GM23338 (cell line): Measurements from ENCODE around the gene ACTR5. TPM values are rescaled to one million over a fixed set of nuclear protein-coding genes. Genes with fewer than 3 reads are reported as not detected.

ENCODE experiments used
- ATAC-seq: fragments of 200-7000 bp; cut with Tn5 transposase; 3 replicates; pipeline ENCODE4 v1.9.1; 2020
- DNase-seq: peaks from one replicate; pipeline ENCODE4 v3.0.0-alpha.2; 2015; ENCODE audit warnings: low spot score
- H2AFZ ChIP-seq: fragments of 200-600 bp; sonication (generic); 2 replicates; pipeline ENCODE4 v1.8.0; 2016; ENCODE audit warnings: antibody characterized with exemption, mild to moderate bottlenecking, moderate library complexity
- H3F3A ChIP-seq: fragments of 200-600 bp; sonication (generic); replicated peaks from 2 replicates; pipeline ENCODE4 v1.8.0; 2017; ENCODE audit warnings: antibody characterized with exemption, mixed run types, low read depth
- H3K27ac ChIP-seq: fragments of 200-600 bp; sonication (generic); 2 replicates; pipeline ENCODE4 v1.6.1; 2016; ENCODE audit warnings: low read depth
- H3K27me3 ChIP-seq: fragments of 200-600 bp; sonication (generic); 2 replicates; pipeline ENCODE4 v1.8.0; 2016; ENCODE audit warnings: mild to moderate bottlenecking, mixed run types, moderate library complexity; ENCODE audit not compliant: insufficient read depth
- H3K36me3 ChIP-seq: fragments of 200-600 bp; sonication (generic); 2 replicates; pipeline ENCODE4 v1.8.0; 2016; ENCODE audit warnings: mild to moderate bottlenecking; ENCODE audit not compliant: insufficient read depth
- H3K4me1 ChIP-seq: fragments of 200-600 bp; sonication (generic); 2 replicates; pipeline ENCODE4 v1.8.0; 2016; ENCODE audit warnings: mild to moderate bottlenecking, moderate library complexity; ENCODE audit not compliant: insufficient read depth
- H3K4me2 ChIP-seq: fragments of 200-600 bp; sonication (generic); 2 replicates; pipeline ENCODE4 v1.7.1; 2017; ENCODE audit warnings: mixed run types
- H3K4me3 ChIP-seq: fragments of 200-600 bp; sonication (generic); 2 replicates; pipeline ENCODE4 v1.6.1; 2016; ENCODE audit warnings: mixed run types
- H3K79me2 ChIP-seq: fragments of 200-600 bp; sonication (generic); replicated peaks from 2 replicates; pipeline ENCODE4 v1.8.0; 2017; ENCODE audit warnings: mild to moderate bottlenecking; ENCODE audit not compliant: insufficient read depth
- H3K9me2 ChIP-seq: fragments of 200-600 bp; sonication (generic); 2 replicates; pipeline ENCODE4 v1.8.0; 2017; ENCODE audit not compliant: insufficient read depth
- H4K20me1 ChIP-seq: fragments of 200-600 bp; sonication (generic); replicated peaks from 2 replicates; pipeline ENCODE4 v1.8.0; 2017; ENCODE audit warnings: mild to moderate bottlenecking; ENCODE audit not compliant: insufficient read depth
- H3K27ac Mint-ChIP-seq: 2 replicates; pipeline ENCODE4 v1.8.0; 2020; ENCODE audit warnings: inconsistent platforms, mild to moderate bottlenecking, moderate library complexity, mixed read lengths
- H3K27me3 Mint-ChIP-seq: 3 replicates; pipeline ENCODE4 v1.8.0; 2022; ENCODE audit warnings: low read depth, mild to moderate bottlenecking, moderate library complexity, mixed read lengths, inconsistent platforms; ENCODE audit not compliant: insufficient read depth, poor library complexity
- H3K36me3 Mint-ChIP-seq: 3 replicates; pipeline ENCODE4 v1.8.0; 2021; ENCODE audit warnings: low read depth, mild to moderate bottlenecking, inconsistent platforms, moderate library complexity, mixed read lengths
- H3K4me1 Mint-ChIP-seq: 3 replicates; pipeline ENCODE4 v1.8.0; 2020; ENCODE audit warnings: mild to moderate bottlenecking, inconsistent platforms, mixed read lengths
- H3K4me3 Mint-ChIP-seq: 3 replicates; pipeline ENCODE4 v1.8.0; 2021; ENCODE audit warnings: moderate library complexity, mild to moderate bottlenecking, inconsistent platforms, mixed read lengths
- H3K9me3 Mint-ChIP-seq: 3 replicates; pipeline ENCODE4 v1.8.0; 2020; ENCODE audit warnings: moderate library complexity, mild to moderate bottlenecking, inconsistent platforms, mixed read lengths
- CREB1 ChIP-seq: fragments of 250-450 bp; sonication (Bioruptor Pico); IDR thresholded peaks from 2 replicates; pipeline ENCODE4 v1.5.0; 2020; ENCODE audit warnings: low read depth, mild to moderate bottlenecking, moderate library complexity
- EZH2 ChIP-seq: fragments of 200-600 bp; sonication (generic); IDR thresholded peaks from one replicate; pipeline ENCODE4 v1.8.0; 2017; ENCODE audit warnings: antibody characterized with exemption, mild to moderate bottlenecking, low read depth; ENCODE audit not compliant: unreplicated experiment
- EZH2phosphoT487 ChIP-seq: fragments of 200-600 bp; sonication (generic); IDR thresholded peaks from one replicate; pipeline ENCODE4 v1.8.1; 2018; ENCODE audit warnings: antibody characterized with exemption; ENCODE audit not compliant: unreplicated experiment
- JUNB ChIP-seq: IDR thresholded peaks from one replicate; pipeline ENCODE4 v1.6.1; 2016; ENCODE audit warnings: antibody characterized with exemption; ENCODE audit not compliant: unreplicated experiment
- NANOG ChIP-seq: IDR thresholded peaks from 2 replicates; pipeline ENCODE4 v1.6.1; 2016; ENCODE audit warnings: antibody characterized with exemption, borderline replicate concordance
- POLR2AphosphoS5 ChIP-seq: IDR thresholded peaks from 2 replicates; pipeline ENCODE4 v1.6.1; 2016; ENCODE audit warnings: antibody characterized with exemption, low read depth
- STAT1 ChIP-seq: IDR thresholded peaks from one replicate; pipeline ENCODE4 v1.6.1; 2016; ENCODE audit warnings: antibody characterized with exemption; ENCODE audit not compliant: unreplicated experiment
- ZNF114 ChIP-seq: fragments of 250-450 bp; sonication (Bioruptor Pico); IDR thresholded peaks from 2 replicates; pipeline ENCODE4 v1.5.0; 2020; ENCODE audit warnings: mild to moderate bottlenecking, moderate library complexity
- ZNF331 ChIP-seq: fragments of 250-450 bp; sonication (Bioruptor Pico); IDR thresholded peaks from 2 replicates; pipeline ENCODE4 v1.5.0; 2020; ENCODE audit warnings: low read depth, mild to moderate bottlenecking, moderate library complexity
- polyA plus RNA-seq: library from polyadenylated mRNA; unstranded; fragments of >200 nt; fragmentation: Nextera tagmentation; extraction: Ambion mirVana; gene quantifications from 2 replicates; pipeline ENCODE4 v1.2.1, GENCODE V29; 2016
- total RNA-seq: library from RNA; depleted of rRNA; stranded (reverse); fragments of >200 nt; shearing (Covaris generic); gene quantifications from 2 replicates; pipeline ENCODE4 v1.2.3, GENCODE V29; 2014
- TF ChIP-seq, protein P1 (sequence below): IDR thresholded peaks from one replicate; pipeline ENCODE4 v1.6.1; 2018; ENCODE audit warnings: antibody characterized with exemption; ENCODE audit not compliant: unreplicated experiment
- TF ChIP-seq, protein P2 (sequence below), 2 experiments: fragments of 200-600 bp in 1 of 2; sonication (generic) in 1 of 2; conservative IDR thresholded peaks; 2 replicates each; pipeline versions ENCODE4 v1.5.1 to v1.6.1; 2016 to 2017; ENCODE audit warnings: antibody characterized with exemption in 2 of 2, low read depth in 2 of 2, mild to moderate bottlenecking in 2 of 2, moderate library complexity in 1 of 2
- TF ChIP-seq, protein P3 (sequence below): IDR thresholded peaks from 2 replicates; pipeline ENCODE4 v1.6.1; 2016; ENCODE audit warnings: antibody characterized with exemption
- TF ChIP-seq, protein P4 (sequence below): fragments of 250-450 bp; sonication (Bioruptor Pico); IDR thresholded peaks from 2 replicates; pipeline ENCODE4 v1.5.0; 2020; ENCODE audit warnings: mild to moderate bottlenecking, moderate library complexity

The ACTR5 gene
- total and polyA plus RNA-seq, 2 experiments from 2014 or later: 8.4 to 21.8 TPM

DNA sequence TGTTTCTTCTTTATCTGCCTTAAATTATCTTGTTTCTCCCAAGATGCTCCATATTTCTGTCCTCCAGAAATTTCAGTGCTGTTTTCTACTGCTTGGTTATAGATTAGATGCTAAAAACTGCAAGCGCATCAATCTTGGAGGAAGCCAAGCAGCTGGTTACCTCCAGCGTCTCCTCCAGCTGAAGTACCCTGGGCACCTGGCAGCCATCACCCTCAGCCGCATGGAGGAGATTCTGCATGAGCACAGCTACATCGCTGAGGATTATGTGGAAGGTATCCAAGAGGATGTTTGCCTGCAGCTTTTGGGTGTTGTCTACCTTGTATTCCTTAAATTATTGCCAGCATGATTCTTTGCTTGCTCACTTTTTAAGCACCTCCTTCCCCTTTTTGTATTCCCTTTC, 3.8 kb downstream of the ACTR5 start:
- H2AFZ ChIP-seq: no peak overlapping the region
- H3K27me3 Mint-ChIP-seq: peaks cover 17% of the 10 kb centered on the region
- TF ChIP-seq EZH2phosphoT487 (no peak), STAT1 (no peak), POLR2AphosphoS5 (no peak), ZNF114 (CRISPR knock-in tag) (no peak), EZH2 (no peak), JUNB (no peak), CREB1 (CRISPR knock-in tag) (no peak), NANOG (no peak), ZNF331 (no peak)
- TF ChIP-seq, protein P1, sequence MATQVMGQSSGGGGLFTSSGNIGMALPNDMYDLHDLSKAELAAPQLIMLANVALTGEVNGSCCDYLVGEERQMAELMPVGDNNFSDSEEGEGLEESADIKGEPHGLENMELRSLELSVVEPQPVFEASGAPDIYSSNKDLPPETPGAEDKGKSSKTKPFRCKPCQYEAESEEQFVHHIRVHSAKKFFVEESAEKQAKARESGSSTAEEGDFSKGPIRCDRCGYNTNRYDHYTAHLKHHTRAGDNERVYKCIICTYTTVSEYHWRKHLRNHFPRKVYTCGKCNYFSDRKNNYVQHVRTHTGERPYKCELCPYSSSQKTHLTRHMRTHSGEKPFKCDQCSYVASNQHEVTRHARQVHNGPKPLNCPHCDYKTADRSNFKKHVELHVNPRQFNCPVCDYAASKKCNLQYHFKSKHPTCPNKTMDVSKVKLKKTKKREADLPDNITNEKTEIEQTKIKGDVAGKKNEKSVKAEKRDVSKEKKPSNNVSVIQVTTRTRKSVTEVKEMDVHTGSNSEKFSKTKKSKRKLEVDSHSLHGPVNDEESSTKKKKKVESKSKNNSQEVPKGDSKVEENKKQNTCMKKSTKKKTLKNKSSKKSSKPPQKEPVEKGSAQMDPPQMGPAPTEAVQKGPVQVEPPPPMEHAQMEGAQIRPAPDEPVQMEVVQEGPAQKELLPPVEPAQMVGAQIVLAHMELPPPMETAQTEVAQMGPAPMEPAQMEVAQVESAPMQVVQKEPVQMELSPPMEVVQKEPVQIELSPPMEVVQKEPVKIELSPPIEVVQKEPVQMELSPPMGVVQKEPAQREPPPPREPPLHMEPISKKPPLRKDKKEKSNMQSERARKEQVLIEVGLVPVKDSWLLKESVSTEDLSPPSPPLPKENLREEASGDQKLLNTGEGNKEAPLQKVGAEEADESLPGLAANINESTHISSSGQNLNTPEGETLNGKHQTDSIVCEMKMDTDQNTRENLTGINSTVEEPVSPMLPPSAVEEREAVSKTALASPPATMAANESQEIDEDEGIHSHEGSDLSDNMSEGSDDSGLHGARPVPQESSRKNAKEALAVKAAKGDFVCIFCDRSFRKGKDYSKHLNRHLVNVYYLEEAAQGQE: no peak
- TF ChIP-seq, protein P2, sequence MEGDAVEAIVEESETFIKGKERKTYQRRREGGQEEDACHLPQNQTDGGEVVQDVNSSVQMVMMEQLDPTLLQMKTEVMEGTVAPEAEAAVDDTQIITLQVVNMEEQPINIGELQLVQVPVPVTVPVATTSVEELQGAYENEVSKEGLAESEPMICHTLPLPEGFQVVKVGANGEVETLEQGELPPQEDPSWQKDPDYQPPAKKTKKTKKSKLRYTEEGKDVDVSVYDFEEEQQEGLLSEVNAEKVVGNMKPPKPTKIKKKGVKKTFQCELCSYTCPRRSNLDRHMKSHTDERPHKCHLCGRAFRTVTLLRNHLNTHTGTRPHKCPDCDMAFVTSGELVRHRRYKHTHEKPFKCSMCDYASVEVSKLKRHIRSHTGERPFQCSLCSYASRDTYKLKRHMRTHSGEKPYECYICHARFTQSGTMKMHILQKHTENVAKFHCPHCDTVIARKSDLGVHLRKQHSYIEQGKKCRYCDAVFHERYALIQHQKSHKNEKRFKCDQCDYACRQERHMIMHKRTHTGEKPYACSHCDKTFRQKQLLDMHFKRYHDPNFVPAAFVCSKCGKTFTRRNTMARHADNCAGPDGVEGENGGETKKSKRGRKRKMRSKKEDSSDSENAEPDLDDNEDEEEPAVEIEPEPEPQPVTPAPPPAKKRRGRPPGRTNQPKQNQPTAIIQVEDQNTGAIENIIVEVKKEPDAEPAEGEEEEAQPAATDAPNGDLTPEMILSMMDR (conservative IDR thresholded peaks at IDR 0.05; ENCODE audit: low read depth in 2 of 2): no peak
- TF ChIP-seq, protein P3, sequence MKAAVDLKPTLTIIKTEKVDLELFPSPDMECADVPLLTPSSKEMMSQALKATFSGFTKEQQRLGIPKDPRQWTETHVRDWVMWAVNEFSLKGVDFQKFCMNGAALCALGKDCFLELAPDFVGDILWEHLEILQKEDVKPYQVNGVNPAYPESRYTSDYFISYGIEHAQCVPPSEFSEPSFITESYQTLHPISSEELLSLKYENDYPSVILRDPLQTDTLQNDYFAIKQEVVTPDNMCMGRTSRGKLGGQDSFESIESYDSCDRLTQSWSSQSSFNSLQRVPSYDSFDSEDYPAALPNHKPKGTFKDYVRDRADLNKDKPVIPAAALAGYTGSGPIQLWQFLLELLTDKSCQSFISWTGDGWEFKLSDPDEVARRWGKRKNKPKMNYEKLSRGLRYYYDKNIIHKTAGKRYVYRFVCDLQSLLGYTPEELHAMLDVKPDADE: no peak
- TF ChIP-seq, protein P4, sequence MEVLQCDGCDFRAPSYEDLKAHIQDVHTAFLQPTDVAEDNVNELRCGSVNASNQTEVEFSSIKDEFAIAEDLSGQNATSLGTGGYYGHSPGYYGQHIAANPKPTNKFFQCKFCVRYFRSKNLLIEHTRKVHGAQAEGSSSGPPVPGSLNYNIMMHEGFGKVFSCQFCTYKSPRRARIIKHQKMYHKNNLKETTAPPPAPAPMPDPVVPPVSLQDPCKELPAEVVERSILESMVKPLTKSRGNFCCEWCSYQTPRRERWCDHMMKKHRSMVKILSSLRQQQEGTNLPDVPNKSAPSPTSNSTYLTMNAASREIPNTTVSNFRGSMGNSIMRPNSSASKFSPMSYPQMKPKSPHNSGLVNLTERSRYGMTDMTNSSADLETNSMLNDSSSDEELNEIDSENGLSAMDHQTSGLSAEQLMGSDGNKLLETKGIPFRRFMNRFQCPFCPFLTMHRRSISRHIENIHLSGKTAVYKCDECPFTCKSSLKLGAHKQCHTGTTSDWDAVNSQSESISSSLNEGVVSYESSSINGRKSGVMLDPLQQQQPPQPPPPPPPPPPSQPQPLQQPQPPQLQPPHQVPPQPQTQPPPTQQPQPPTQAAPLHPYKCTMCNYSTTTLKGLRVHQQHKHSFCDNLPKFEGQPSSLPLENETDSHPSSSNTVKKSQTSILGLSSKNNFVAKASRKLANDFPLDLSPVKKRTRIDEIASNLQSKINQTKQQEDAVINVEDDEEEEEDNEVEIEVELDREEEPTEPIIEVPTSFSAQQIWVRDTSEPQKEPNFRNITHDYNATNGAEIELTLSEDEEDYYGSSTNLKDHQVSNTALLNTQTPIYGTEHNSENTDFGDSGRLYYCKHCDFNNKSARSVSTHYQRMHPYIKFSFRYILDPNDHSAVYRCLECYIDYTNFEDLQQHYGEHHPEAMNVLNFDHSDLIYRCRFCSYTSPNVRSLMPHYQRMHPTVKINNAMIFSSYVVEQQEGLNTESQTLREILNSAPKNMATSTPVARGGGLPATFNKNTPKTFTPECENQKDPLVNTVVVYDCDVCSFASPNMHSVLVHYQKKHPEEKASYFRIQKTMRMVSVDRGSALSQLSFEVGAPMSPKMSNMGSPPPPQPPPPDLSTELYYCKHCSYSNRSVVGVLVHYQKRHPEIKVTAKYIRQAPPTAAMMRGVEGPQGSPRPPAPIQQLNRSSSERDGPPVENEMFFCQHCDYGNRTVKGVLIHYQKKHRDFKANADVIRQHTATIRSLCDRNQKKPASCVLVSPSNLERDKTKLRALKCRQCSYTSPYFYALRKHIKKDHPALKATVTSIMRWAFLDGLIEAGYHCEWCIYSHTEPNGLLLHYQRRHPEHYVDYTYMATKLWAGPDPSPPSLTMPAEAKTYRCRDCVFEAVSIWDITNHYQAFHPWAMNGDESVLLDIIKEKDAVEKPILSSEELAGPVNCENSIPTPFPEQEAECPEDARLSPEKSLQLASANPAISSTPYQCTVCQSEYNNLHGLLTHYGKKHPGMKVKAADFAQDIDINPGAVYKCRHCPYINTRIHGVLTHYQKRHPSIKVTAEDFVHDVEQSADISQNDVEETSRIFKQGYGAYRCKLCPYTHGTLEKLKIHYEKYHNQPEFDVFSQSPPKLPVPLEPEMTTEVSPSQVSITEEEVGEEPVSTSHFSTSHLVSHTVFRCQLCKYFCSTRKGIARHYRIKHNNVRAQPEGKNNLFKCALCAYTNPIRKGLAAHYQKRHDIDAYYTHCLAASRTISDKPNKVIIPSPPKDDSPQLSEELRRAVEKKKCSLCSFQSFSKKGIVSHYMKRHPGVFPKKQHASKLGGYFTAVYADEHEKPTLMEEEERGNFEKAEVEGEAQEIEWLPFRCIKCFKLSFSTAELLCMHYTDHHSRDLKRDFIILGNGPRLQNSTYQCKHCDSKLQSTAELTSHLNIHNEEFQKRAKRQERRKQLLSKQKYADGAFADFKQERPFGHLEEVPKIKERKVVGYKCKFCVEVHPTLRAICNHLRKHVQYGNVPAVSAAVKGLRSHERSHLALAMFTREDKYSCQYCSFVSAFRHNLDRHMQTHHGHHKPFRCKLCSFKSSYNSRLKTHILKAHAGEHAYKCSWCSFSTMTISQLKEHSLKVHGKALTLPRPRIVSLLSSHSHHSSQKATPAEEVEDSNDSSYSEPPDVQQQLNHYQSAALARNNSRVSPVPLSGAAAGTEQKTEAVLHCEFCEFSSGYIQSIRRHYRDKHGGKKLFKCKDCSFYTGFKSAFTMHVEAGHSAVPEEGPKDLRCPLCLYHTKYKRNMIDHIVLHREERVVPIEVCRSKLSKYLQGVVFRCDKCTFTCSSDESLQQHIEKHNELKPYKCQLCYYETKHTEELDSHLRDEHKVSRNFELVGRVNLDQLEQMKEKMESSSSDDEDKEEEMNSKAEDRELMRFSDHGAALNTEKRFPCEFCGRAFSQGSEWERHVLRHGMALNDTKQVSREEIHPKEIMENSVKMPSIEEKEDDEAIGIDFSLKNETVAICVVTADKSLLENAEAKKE (CRISPR knock-in tag): no peak
- H3K36me3 Mint-ChIP-seq: peaks cover 36% of the 10 kb centered on the region
- H3K27ac ChIP-seq: no peak overlapping the region
- peaks cover 17% of the 10 kb centered on the region for H4K20me1 ChIP-seq
- H3K4me2 ChIP-seq: no peak overlapping the region
- H3K4me1 Mint-ChIP-seq: peaks cover 16% of the 10 kb centered on the region
- peaks cover 10% of the 10 kb centered on the region; the same call in 1 of the 2 replicates for H3K4me1 ChIP-seq
- peaks cover 30% of the 10 kb centered on the region for H3K79me2 ChIP-seq
- DNase-seq: no peak
- H3K36me3 ChIP-seq: peaks cover 31% of the 10 kb centered on the region; the same call in 1 of the 2 replicates
- H3K9me3 Mint-ChIP-seq: peaks cover 3% of the 10 kb centered on the region; the same call in 1 of the 3 replicates
- H3K4me3 ChIP-seq: no peak overlapping the region
- H3K27ac Mint-ChIP-seq: no peak overlapping the region
- ATAC-seq: no peak
- no peaks in the 10 kb centered on the region for H3K9me2 ChIP-seq
- H3F3A ChIP-seq: 0 out of 2 replicates have a peak, but pooled peaks cover 4% of the 10 kb centered on the region
- H3K4me3 Mint-ChIP-seq: no peak overlapping the region
- H3K27me3 ChIP-seq: peaks cover 15% of the 10 kb centered on the region
